ENCODE data around the gene ELFN1. TPM values are rescaled to one million over a fixed set of nuclear protein-coding genes. Genes with fewer than 3 reads are reported as not detected.
"Not testable (repeated sequence)": the region's sequence is repeated elsewhere in the genome, so short reads cannot be mapped to it uniquely, and the experiment has no call there.

ELFN1 gene
- total and polyA plus RNA-seq, 10 of the 15 experiments (the other 5 are each of a cell fraction or from before 2014, with no cell fraction given), result 0.04 TPM; not detected in 9

DNA sequence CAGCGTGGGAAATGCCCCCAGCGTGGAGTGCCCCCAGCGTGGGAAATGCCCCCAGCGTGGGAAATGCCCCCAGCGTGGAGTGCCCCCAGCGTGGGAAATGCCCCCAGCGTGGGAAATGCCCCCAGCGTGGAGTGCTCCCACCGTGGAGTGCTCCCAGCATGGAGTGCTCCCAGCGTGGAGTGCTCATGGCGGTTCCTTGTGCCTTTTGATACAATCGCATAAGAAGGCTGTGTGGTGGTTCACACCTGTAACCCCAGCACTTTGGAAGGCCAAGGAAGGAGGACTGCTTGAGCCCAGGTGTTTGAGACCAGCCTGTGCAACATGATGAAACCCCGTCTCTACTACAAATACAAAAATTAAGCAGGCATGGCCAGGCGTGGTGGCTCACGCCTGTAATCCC lies 93.8 kb downstream of the ELFN1 start:
- H4K20me1 ChIP-seq (ENCODE audit: control insufficient read depth, insufficient read depth); H3K4me1 ChIP-seq (ENCODE audit: control insufficient read depth, insufficient read depth, low read length); DNase-seq (ENCODE audit: low read depth, low spot score); H3K4me2 ChIP-seq (ENCODE audit: control insufficient read depth, insufficient read depth); H3K9me3 ChIP-seq (replicated peaks; ENCODE audit: control insufficient read depth, insufficient read depth, low read length); BruUV-seq (replicated peaks); H3K36me3 ChIP-seq (ENCODE audit: control insufficient read depth in 2 of 2, insufficient read depth in 2 of 2, low read length in 1 of 2); H3K79me2 ChIP-seq (ENCODE audit: control insufficient read depth, insufficient read depth, low read length); H2AFZ ChIP-seq (ENCODE audit: control insufficient read depth, low read depth, low read length); POLR2A ChIA-PET; CTCF ChIA-PET; H3K27me3 ChIP-seq (replicated peaks in 1 of 2; ENCODE audit: control insufficient read depth in 2 of 2, insufficient read depth in 2 of 2, low read length in 1 of 2); FAIRE-seq; RAD21 ChIA-PET (ENCODE audit: unreplicated experiment); H3K27ac ChIP-seq (ENCODE audit: control insufficient read depth, insufficient read depth); SMC1A ChIA-PET (ENCODE audit: uncharacterized antibody, unreplicated experiment); intact Hi-C loops (cut with micrococcal nuclease; ENCODE audit: unreplicated experiment); in situ Hi-C loops (cut with MboI); H3K4me3 ChIP-seq; ATAC-seq; H3K9ac ChIP-seq (ENCODE audit: control insufficient read depth, insufficient read depth, low read length): not testable (repeated sequence)
- WGBS (ENCODE audit: insufficient coverage, insufficient replicate concordance, low lambda C conversion rate, missing lambda C conversion rate), result 86% methylated on average over 6 of the region's 15 CpGs

- H3K9me3 ChIP-seq (replicated peaks; ENCODE audit: control insufficient read depth, insufficient read depth, low read length), result peaks cover 2% of the 10 kb centered on the region; the same call in 1 of the 3 replicates
- ChIA-PET SMC1A (ENCODE audit: uncharacterized antibody, unreplicated experiment) (no interaction called here), CTCF (no interaction called here), POLR2A (no interaction called here), RAD21 (ENCODE audit: unreplicated experiment) (no interaction called here)
- in situ Hi-C loops (cut with MboI), result no loop called here
- H4K20me1 ChIP-seq (ENCODE audit: control insufficient read depth, insufficient read depth), result no peaks in the 10 kb centered on the region
- WGBS (ENCODE audit: insufficient coverage, insufficient replicate concordance, low lambda C conversion rate, missing lambda C conversion rate), result 46% methylated on average over 13 of the region's 13 CpGs
- H3K9ac ChIP-seq (ENCODE audit: control insufficient read depth, insufficient read depth, low read length), result no peak overlapping the region
- H3K4me3 ChIP-seq, result no peak overlapping the region
- H3K4me2 ChIP-seq (ENCODE audit: control insufficient read depth, insufficient read depth), result no peak overlapping the region
- H2AFZ ChIP-seq (ENCODE audit: control insufficient read depth, low read depth, low read length), result no peak overlapping the region
- no TSS peak for BruUV-seq (replicated peaks)
- H3K79me2 ChIP-seq (ENCODE audit: control insufficient read depth, insufficient read depth, low read length), result no peaks in the 10 kb centered on the region
- ATAC-seq (no peak), FAIRE-seq (no peak), DNase-seq (ENCODE audit: low read depth, low spot score) (no peak)
- H3K27me3 ChIP-seq (replicated peaks in 1 of 2; ENCODE audit: control insufficient read depth in 2 of 2, insufficient read depth in 2 of 2, low read length in 1 of 2), result no peaks in the 10 kb centered on the region
- H3K36me3 ChIP-seq (ENCODE audit: control insufficient read depth in 2 of 2, insufficient read depth in 2 of 2, low read length in 1 of 2), result no peaks in the 10 kb centered on the region
- TF ChIP-seq, protein P1, sequence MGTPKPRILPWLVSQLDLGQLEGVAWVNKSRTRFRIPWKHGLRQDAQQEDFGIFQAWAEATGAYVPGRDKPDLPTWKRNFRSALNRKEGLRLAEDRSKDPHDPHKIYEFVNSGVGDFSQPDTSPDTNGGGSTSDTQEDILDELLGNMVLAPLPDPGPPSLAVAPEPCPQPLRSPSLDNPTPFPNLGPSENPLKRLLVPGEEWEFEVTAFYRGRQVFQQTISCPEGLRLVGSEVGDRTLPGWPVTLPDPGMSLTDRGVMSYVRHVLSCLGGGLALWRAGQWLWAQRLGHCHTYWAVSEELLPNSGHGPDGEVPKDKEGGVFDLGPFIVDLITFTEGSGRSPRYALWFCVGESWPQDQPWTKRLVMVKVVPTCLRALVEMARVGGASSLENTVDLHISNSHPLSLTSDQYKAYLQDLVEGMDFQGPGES (IDR thresholded peaks at IDR 0.05), result no peak
- TF ChIP-seq MTA2 (IDR thresholded peaks at IDR 0.05; ENCODE audit: low read depth) (no peak), KDM1A (IDR thresholded peaks at IDR 0.05; ENCODE audit: borderline replicate concordance) (no peak), MTA3 (IDR thresholded peaks at IDR 0.05; ENCODE audit: borderline replicate concordance, low read length) (no peak), JUND (IDR thresholded peaks at IDR 0.05; ENCODE audit: low read depth, low read length) (no peak), HDAC2 (IDR thresholded peaks at IDR 0.05) (no peak), POLR2AphosphoS2 (IDR thresholded peaks at IDR 0.05; ENCODE audit: low read depth, low read length) (no peak), NRF1 (conservative IDR thresholded peaks at IDR 0.05; ENCODE audit: low read depth, low read length) (no peak), NFIC (IDR thresholded peaks at IDR 0.05; ENCODE audit: low read depth, low read length) (no peak), CTCF (IDR thresholded peaks at IDR 0.05 in 2 of 3, conservative IDR thresholded peaks at IDR 0.05 in 1 of 3; ENCODE audit: control insufficient read depth in 2 of 3, extremely low read depth in 1 of 3, insufficient read depth in 1 of 3, low read depth in 3 of 3, low read length in 3 of 3) (no peak), SMAD5 (IDR thresholded peaks at IDR 0.05; ENCODE audit: low read depth) (no peak), ZZZ3 (IDR thresholded peaks at IDR 0.05; ENCODE audit: control insufficient read depth, insufficient read length, low read depth) (no peak), STAT3 (IDR thresholded peaks at IDR 0.05; ENCODE audit: low read depth, low read length) (no peak), CHD2 (IDR thresholded peaks at IDR 0.05; ENCODE audit: borderline replicate concordance, low read depth, low read length) (no peak), BHLHE40 (IDR thresholded peaks at IDR 0.05; ENCODE audit: borderline replicate concordance in 1 of 2, low read depth in 2 of 2, low read length in 1 of 2) (no peak)
- TF ChIP-seq, protein P2, sequence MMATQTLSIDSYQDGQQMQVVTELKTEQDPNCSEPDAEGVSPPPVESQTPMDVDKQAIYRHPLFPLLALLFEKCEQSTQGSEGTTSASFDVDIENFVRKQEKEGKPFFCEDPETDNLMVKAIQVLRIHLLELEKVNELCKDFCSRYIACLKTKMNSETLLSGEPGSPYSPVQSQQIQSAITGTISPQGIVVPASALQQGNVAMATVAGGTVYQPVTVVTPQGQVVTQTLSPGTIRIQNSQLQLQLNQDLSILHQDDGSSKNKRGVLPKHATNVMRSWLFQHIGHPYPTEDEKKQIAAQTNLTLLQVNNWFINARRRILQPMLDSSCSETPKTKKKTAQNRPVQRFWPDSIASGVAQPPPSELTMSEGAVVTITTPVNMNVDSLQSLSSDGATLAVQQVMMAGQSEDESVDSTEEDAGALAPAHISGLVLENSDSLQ (IDR thresholded peaks at IDR 0.05), result no peak
- no peaks in the 10 kb centered on the region for H3K4me1 ChIP-seq (ENCODE audit: control insufficient read depth, insufficient read depth, low read length)
- H3K27ac ChIP-seq (ENCODE audit: control insufficient read depth, insufficient read depth), result no peak overlapping the region
- intact Hi-C loops (cut with micrococcal nuclease; ENCODE audit: unreplicated experiment), result no loop called here
Measured at GRCh38 chr7:1765336-1765735, 95.3 kb downstream of the ELFN1 start.

Data from GM12878 (cell line).